DOHH2 (cell line): ENCODE results near the gene NCKIPSD.

Source experiments
- CTCF ChIP-seq: fragments of 200-600 bp; sonication (generic); IDR thresholded peaks from one replicate; pipeline ENCODE4 v1.5.1; 2014; ENCODE audit warnings: antibody characterized with exemption, mild to moderate bottlenecking, low read depth, low read length; ENCODE audit not compliant: poor library complexity, severe bottlenecking
- EZH2phosphoT487 ChIP-seq: fragments of 200-600 bp; sonication (generic); IDR thresholded peaks from 2 replicates; pipeline ENCODE4 v1.6.1; 2017; ENCODE audit warnings: borderline replicate concordance, mild to moderate bottlenecking, antibody characterized with exemption, low read length, moderate library complexity, mixed read lengths

- TF ChIP-seq CTCF: no peak
- no peak for TF ChIP-seq EZH2phosphoT487
These were observed 20.8 kb downstream of the NCKIPSD start for GRCh38 chr3:48664929-48665328.
